Fibroblast of skin of left quadriceps (primary cell): ENCODE measurements around the gene RGS16.

Experiments
- DNase-seq, 2 experiments: peaks; one replicate each; pipeline ENCODE4 v3.0.0-alpha.2; 2013; ENCODE audit warnings: low read depth in 2 of 2

Gene RGS16

GRCh38 chr1:182608845-182609610 lies 4.8 kb upstream of the RGS16 start:
- no peak for DNase-seq

DNA sequence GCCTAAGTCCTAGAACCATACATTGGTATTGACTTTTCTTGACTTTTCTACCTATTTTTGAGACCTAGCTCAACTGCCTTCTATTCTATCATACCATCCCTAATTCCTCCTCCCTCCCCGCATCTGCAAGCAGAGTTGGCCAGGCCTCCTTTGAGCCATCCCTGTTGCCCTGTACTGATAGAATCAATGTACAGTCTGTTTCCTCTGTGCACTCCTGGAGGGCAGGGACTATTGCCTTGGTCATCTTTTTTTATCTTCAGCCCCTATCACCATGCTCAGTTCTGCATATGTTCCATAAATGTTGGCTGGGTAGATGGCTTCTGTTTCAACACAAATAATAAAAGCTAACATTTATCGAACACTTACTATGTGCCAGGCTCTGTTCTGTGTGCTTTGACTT lies 4.0 kb upstream of the RGS16 start:
- DNase-seq, result no peak

DNA sequence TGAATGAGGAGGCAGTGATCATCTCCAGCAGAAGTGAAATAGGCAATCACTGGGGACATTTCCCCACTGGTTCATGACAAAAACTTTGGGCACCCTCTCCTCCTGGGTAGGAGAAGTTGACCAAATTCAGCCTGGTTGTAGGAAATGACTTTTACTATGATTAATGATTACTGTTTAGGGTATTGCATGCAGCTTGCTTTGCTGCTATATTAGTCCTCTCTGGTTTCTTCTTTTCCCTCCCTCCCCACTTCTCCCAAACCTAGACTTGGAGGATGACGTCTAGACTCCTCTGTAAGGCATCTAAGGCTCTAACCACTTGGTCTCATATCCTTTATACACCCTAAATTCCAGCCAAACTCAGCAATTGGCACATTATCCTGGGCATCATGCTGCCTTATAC lies 3.4 kb upstream of the RGS16 start:
- DNase-seq, result no peak

DNA sequence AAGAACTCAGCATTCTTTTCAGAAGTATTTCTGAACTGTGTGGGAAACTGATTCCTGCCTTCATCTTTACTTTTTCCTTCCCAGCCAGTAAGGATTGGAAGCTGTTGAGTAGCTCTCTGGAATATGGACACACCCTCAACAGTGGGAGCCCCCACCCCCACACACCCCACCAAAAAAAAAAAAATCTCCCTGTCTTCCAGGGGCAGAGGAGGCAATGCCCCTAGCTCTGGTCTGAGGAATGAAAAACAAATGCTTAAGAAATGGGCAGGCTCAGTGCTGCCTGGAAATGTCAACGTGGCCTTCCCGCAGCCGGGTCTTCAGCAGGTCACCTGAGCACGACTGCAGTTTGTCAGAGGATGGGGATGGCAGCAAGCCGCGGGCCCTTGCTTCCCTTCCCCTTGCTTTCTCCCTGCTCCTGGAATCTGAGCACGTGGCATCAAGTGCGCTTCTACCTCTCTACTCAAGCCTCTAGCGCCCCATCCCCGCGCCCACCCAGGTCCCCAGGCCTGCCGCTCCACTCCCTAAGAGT lies 479 bp downstream of the RGS16 start:
- DNase-seq, result no peak

- DNase-seq, result no peak
Observed at GRCh38 chr1:182602935-182603645, 1.1 kb downstream of the RGS16 start.

DNA sequence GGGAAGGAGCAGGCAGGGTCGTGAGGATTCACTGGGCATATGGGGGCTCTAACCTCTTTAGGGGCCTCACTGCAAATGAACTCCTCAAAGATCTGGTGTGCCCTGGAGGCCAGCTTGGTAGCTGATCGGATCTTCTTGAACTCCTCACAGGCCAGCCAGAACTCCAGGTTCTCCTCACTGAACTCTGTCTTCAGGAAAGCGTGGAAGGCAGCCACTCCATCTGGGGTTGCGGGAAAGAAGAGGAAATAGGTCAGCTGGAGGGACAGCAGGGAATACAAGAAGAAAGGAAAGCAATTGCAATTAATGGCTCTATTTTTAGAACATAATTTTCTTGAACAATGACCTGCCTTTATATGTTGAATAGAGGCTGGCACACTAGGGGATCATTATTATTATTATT lies 2.3 kb downstream of the RGS16 start:
- DNase-seq, result no peak

DNA sequence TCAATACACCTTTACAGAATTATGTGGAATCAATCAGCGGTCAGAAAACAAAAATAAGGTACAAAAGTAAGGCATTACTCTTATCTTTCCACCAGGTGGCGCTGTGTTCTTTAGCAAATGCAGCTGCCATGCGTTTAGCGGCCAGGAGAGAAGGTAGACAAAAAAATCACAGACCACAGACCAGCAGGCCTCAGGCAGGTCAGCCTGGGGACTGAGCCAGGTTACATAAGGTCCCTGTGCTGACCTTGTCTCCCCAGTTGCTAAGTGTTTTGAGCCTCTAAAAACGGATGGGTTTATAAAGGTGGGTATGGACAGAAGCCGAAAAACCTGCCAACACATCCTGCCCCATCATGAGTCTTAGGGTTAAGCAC lies 2.8 kb downstream of the RGS16 start:
- no peak for DNase-seq

GRCh38 chr1:182600745-182601415 lies 3.3 kb downstream of the RGS16 start:
- no peak for DNase-seq

GRCh38 chr1:182600036-182600713 lies 4.0 kb downstream of the RGS16 start:
- DNase-seq, result no peak

DNA sequence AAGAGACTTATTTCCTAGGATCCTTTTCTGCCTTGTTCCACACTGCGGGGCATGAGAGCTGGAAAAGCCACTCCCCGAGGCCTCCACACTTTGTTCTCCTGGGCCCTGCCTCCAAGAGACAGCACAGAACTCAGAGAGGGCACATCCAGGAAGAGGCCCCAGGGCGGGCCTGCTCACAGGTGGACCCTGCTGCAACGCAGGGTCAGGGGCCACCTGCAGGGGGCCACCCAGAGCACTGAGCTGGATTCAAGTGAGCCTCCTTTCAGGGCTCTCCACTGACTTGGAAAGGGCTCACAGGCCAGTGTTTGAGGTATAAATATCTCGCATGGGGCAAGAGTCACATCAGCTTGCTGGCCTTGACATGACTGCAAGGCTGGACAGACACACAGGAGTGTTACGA lies 4.8 kb downstream of the RGS16 start:
- DNase-seq, result no peak

DNA sequence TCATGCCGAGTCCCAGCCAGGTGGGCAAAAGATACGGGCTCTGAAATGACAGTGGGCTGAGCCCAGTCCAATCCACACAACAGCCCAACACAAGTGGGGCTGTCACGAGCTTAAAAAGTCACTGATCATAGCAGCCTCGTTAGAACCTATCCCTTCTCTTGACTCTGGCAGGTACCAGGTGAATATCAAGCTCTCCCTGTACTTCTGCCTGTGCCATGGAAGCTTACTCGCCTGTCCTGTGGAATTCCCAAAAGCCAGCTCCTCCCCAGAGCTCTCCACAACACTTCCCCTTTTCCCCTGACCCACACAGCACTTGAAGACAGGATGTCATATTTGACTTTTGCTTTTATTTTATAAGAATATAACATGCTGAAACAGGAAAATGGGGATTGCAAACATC lies 5.9 kb downstream of the RGS16 start:
- DNase-seq, result no peak

- DNase-seq, result no peak
Observed at GRCh38 chr1:182596934-182597333, 7.3 kb downstream of the RGS16 start.

GRCh38 chr1:182595641-182596240 lies 8.4 kb downstream of the RGS16 start:
- no peak for DNase-seq

DNA sequence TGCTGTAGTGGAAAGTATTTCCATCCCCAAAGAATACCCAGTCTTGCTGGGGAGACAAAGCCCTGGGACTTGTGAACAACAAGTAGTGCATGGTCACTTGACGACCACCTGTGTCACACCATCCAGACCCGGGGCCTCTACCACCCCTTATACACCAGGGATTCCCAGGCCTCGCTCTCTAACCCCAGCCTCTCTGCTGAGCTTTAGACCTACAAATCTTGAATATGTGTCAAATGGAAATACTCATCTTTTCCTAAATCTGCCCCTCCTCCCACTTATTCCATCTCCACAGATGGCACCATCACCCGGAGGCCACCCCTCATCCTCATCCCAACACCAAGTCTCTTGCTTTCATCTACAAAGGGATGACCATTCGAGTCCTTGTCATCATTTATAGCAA lies 14.3 kb downstream of the RGS16 start:
- no peak for DNase-seq

DNA sequence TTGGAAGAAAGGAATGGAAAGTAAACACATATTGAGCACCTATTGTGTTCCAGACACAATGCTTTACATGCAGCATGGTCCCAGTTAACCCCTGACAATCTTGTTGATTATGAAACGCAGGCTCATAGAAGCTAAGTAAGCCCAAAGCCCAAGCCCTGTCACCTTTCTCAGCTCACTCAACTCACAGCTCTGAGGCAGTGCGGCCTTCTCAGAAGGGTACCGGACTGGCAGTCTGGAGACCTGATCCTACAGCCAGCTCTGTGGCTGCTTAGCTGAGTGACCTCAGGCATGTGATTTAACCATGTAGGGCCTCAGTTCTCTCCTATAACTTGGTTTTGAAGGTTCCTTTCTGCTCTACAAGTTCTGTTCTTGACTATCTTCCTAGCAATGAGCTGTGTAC lies 14.7 kb downstream of the RGS16 start:
- no peak for DNase-seq

- no peak for DNase-seq
Observed at GRCh38 chr1:182588500-182589396, 15.4 kb downstream of the RGS16 start, which contains the start of gene RNASEL. Gene RNASEL (minus strand): TSS chr1:182589256. CDS start chr1:182586806, 2,450 bp downstream.

DNA sequence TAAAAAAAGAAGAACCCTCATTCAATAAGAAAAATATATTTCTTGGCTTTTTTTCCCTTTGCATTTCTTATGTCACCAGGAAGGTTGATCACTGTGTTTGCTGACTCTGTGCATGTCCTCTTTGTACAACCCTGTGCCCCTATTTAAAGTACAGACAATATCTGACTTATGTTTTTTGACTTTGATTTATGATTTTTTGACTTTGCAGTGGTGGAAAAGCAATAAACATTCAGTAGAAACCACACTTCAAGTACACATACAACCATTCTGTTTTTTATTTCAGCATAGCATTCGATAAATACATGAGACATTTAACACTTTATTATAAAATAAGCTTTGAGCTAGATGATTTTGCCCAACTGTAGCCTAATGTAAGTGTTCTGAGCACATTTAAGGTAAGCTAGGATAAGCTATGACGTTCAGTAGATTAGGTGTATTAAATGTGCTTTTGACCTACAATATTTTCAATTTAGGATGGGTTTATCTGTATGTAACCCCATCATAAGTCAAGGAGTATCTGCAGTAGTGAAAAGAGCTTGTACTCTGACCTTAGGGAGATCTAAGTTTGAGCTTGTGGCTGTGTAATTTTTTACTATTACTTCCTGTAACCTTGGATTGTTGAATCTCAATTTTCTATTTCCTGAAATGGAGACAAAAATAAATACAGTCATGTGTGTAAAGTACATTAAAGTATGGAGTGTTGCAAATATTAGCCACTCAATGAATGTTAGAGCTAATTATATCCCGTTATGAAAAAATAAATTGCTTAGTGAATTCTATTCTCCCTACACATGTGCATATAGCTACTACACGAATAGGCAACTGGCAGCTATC lies 16.3 kb downstream of the RGS16 start:
- DNase-seq, result no peak

- no peak for DNase-seq
Observed at GRCh38 chr1:182587093-182587492, 17.1 kb downstream of the RGS16 start.

DNA sequence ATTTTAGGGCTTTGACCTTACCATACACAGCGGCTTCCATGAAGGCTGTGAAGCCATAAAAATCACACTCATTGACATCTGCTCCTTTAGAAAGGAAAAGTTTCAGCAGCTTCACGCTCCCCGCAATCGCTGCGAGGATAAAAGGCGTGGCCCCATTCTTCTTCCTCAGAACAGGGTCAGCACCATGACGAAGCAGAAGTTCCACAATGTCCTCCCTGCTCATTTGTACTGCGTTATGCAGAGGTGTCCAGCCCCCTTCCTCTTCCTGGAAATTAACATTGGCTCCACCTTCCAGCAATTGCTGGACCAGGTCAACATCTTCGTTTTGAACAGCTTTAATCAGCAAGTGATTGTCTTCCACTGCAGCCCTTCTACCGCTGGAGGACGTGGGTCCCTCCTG lies 17.8 kb downstream of the RGS16 start:
- DNase-seq, result no peak

- no peak for DNase-seq
Observed at GRCh38 chr1:182584746-182585145, 19.4 kb downstream of the RGS16 start.
